NCI-H2196 treated with DMSO at 0.1 percent for 48 hours (cell line): ENCODE data around the gene KRTAP10-7.
"Not testable (repeated sequence)": the region's sequence is repeated elsewhere in the genome, so short reads cannot be mapped to it uniquely, and the experiment has no call there.

Experiments
- DNase-seq: peaks from one replicate; lab custom pipeline; 2025; ENCODE audit not compliant: unreplicated experiment; lab: John Stamatoyannopoulos, UW

Gene KRTAP10-7

GRCh38 chr21:44609193-44609592 lies 8.8 kb downstream of the KRTAP10-7 start:
- DNase-seq: no peak

- not testable (repeated sequence) for DNase-seq
These were observed 9.9 kb downstream of the KRTAP10-7 start for GRCh38 chr21:44610157-44610843.

GRCh38 chr21:44611551-44611950 lies 11.2 kb downstream of the KRTAP10-7 start:
- no peak for DNase-seq

GRCh38 chr21:44612029-44612486 lies 11.7 kb downstream of the KRTAP10-7 start, which contains the start of gene KRTAP10-8:
TSS of gene KRTAP10-8 (plus strand) at chr21:44612079. CDS start at chr21:44612101, 22 bp downstream.
- no peak for DNase-seq

GRCh38 chr21:44612669-44613229 lies 12.4 kb downstream of the KRTAP10-7 start:
- no peak for DNase-seq

GRCh38 chr21:44613386-44614155 lies 13.2 kb downstream of the KRTAP10-7 start:
- no peak for DNase-seq

- no peak for DNase-seq
These were observed 13.8 kb downstream of the KRTAP10-7 start for GRCh38 chr21:44614161-44614631.

GRCh38 chr21:44614961-44615391 lies 14.6 kb downstream of the KRTAP10-7 start:
- no peak for DNase-seq

- DNase-seq: no peak
These were observed 15.1 kb downstream of the KRTAP10-7 start for GRCh38 chr21:44615466-44615865.

- no peak for DNase-seq
These were observed 15.7 kb downstream of the KRTAP10-7 start for GRCh38 chr21:44615911-44616590.

- no peak for DNase-seq
These were observed 16.2 kb downstream of the KRTAP10-7 start for GRCh38 chr21:44616591-44616926.

- no peak for DNase-seq
These were observed 16.7 kb downstream of the KRTAP10-7 start for GRCh38 chr21:44617071-44617501.

- no peak for DNase-seq
These were observed 18.1 kb downstream of the KRTAP10-7 start for GRCh38 chr21:44618504-44618903.

- DNase-seq: no peak
These were observed 18.5 kb downstream of the KRTAP10-7 start for GRCh38 chr21:44618909-44619308.

GRCh38 chr21:44619886-44620285 lies 19.5 kb downstream of the KRTAP10-7 start:
- no peak for DNase-seq

- no peak for DNase-seq
These were observed 23.2 kb downstream of the KRTAP10-7 start for GRCh38 chr21:44623575-44623974.

GRCh38 chr21:44625756-44626155 lies 25.4 kb downstream of the KRTAP10-7 start:
- no peak for DNase-seq

- no peak for DNase-seq
These were observed 25.9 kb downstream of the KRTAP10-7 start for GRCh38 chr21:44626262-44626661.

- no peak for DNase-seq
These were observed 26.3 kb downstream of the KRTAP10-7 start, which contains the start of gene KRTAP10-9 for GRCh38 chr21:44626673-44627143. TSS of gene KRTAP10-9 (plus strand) at chr21:44627093. CDS start at chr21:44627172, 79 bp downstream.

- DNase-seq: not testable (repeated sequence)
These were observed 26.9 kb downstream of the KRTAP10-7 start for GRCh38 chr21:44627181-44627822.
